Measurements from ENCODE around the gene PARP9.

DNA sequence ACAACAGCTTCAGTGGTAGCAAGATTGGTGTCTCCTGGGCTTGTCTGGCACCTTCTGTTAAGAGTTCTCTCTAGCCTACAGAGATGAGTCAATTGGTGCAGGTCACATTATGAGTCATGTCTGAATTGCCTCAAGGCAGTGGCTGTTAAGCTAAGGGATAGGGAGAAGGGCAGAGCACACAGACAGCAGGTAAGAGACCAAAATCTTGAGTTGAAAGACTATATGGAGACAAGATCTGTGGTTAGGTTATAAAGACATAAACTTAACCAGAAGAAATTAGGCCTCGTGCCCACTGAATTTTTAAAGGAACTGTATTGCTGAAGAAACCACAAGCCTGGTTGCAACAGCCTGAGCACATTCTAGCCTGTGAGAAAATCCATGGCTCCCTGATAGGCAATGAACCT lies 30.2 kb downstream of the PARP9 start:
- TF ChIP-seq, protein P1, sequence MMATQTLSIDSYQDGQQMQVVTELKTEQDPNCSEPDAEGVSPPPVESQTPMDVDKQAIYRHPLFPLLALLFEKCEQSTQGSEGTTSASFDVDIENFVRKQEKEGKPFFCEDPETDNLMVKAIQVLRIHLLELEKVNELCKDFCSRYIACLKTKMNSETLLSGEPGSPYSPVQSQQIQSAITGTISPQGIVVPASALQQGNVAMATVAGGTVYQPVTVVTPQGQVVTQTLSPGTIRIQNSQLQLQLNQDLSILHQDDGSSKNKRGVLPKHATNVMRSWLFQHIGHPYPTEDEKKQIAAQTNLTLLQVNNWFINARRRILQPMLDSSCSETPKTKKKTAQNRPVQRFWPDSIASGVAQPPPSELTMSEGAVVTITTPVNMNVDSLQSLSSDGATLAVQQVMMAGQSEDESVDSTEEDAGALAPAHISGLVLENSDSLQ (IDR thresholded peaks at IDR 0.05) = no peak
- TF ChIP-seq, protein P2, sequence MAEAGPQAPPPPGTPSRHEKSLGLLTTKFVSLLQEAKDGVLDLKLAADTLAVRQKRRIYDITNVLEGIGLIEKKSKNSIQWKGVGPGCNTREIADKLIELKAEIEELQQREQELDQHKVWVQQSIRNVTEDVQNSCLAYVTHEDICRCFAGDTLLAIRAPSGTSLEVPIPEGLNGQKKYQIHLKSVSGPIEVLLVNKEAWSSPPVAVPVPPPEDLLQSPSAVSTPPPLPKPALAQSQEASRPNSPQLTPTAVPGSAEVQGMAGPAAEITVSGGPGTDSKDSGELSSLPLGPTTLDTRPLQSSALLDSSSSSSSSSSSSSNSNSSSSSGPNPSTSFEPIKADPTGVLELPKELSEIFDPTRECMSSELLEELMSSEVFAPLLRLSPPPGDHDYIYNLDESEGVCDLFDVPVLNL (IDR thresholded peaks at IDR 0.05; ENCODE audit: low read depth, low read length) = no peak
- TF ChIP-seq POLR2A (IDR thresholded peaks at IDR 0.05; ENCODE audit: low read depth, low read length) (no peak), ZNF24 (IDR thresholded peaks at IDR 0.05) (no peak), PAX8 (IDR thresholded peaks at IDR 0.05) (no peak), RB1 (IDR thresholded peaks at IDR 0.05; ENCODE audit: borderline replicate concordance) (no peak)
- TF ChIP-seq, protein P3, sequence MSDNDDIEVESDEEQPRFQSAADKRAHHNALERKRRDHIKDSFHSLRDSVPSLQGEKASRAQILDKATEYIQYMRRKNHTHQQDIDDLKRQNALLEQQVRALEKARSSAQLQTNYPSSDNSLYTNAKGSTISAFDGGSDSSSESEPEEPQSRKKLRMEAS (IDR thresholded peaks at IDR 0.05; ENCODE audit: low read depth, low read length) = no peak

All from GM12878 (cell line).